AG10803 (cell line): Measurements from ENCODE around the gene FPGS.
"Not testable (repeated sequence)": the region's sequence is repeated elsewhere in the genome, so short reads cannot be mapped to it uniquely, and the experiment has no call there.

Source experiments
- DNase-seq: peaks from one replicate; pipeline ENCODE4 v3.0.0; 2010; ENCODE audit warnings: low read depth
- H3K4me3 ChIP-seq: 2 replicates; pipeline ENCODE4 v1.5.1; 2011; ENCODE audit warnings: mild to moderate bottlenecking, low read length, control low read depth
- TF ChIP-seq, protein P1 (sequence below): conservative IDR thresholded peaks from 2 replicates; pipeline ENCODE4 v1.5.1; 2011; ENCODE audit warnings: mild to moderate bottlenecking, low read length, control low read depth, inconsistent platforms

FPGS gene

DNA sequence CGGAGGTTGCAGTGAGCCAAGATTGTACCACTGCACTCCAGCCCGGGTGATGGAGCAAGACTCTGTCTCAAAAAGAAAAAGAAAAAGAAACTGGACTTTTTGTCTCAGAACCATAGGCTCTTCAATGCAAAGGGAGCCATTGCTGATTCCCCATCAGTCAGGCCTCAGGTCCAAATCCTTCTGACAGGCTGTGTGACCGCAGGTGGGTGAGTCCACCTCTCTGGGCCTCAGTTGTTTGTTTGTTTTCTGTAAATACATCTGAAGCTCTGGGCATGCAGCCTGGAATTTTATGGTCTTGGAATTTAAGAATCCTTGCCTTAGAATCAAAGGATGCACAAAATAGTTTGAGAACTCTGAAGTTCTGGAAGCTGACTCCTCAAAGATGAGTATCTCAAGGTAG, 46.4 kb upstream of the FPGS start:
- TF ChIP-seq, protein P1, sequence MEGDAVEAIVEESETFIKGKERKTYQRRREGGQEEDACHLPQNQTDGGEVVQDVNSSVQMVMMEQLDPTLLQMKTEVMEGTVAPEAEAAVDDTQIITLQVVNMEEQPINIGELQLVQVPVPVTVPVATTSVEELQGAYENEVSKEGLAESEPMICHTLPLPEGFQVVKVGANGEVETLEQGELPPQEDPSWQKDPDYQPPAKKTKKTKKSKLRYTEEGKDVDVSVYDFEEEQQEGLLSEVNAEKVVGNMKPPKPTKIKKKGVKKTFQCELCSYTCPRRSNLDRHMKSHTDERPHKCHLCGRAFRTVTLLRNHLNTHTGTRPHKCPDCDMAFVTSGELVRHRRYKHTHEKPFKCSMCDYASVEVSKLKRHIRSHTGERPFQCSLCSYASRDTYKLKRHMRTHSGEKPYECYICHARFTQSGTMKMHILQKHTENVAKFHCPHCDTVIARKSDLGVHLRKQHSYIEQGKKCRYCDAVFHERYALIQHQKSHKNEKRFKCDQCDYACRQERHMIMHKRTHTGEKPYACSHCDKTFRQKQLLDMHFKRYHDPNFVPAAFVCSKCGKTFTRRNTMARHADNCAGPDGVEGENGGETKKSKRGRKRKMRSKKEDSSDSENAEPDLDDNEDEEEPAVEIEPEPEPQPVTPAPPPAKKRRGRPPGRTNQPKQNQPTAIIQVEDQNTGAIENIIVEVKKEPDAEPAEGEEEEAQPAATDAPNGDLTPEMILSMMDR = no peak
- H3K4me3 ChIP-seq = no peak overlapping the region
- DNase-seq = no peak

DNA sequence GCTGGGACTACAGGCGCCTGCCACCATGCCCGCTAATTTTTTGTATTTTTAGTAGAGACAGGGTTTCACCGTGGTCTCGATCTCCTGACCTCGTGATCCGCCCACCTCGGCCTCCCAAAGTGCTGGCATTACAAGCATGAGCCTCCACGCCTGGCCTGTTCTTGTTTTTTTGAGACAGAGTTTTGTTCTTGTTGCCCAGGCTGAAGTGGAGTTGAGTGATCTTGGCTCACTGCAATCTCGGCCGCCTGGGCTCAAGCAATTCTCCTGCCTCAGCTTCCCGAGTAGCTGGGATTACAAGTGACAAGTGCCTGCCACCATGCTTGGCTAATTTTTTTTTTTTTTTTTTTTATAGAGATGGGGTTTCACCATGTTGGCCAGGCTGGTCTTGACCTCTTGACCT, 45.9 kb upstream of the FPGS start:
- not testable (repeated sequence) for H3K4me3 ChIP-seq, DNase-seq

DNA sequence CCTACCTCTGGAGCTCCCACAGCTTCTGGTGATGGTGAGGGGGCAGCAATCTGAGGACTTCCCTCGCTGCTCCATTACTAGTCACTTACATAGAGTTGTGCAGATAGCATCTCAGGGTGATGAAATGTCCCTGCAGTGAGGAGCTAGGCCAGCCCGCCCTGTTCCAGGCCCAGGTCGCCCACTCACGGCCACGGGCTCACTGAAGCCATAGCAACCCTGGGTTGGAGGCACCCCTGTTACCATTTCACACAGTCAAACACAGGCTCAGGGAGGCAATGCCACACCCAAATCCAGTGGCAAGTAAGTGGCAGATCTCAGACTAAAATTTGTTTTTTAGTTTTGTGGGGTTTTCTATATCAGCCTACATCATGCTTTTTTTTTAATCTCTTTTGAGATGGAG, 43.8 kb upstream of the FPGS start:
- H3K4me3 ChIP-seq = no peak overlapping the region
- TF ChIP-seq, protein P1 = no peak
- no peak for DNase-seq

DNA sequence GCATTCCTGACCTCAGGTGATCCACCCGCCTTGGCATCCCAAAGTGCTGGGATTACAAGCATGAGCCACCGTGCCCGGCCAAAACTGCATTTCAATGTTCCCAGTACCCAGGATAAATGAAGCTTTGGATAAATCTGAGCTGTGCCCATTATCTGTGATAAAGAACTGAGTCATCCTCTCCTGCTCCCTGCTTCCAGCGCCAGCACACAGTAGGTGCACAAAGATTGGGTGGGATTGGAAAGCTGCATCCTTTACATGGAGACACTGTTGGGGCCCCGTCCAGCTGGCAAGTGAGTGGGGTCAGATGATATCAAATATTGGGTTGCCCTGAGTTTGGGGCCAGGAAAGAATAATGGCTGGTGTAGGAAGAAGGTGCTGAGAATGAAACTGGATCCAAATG, 41.6 kb upstream of the FPGS start:
- DNase-seq = no peak
- TF ChIP-seq, protein P1 = no peak
- no peak overlapping the region for H3K4me3 ChIP-seq

DNA sequence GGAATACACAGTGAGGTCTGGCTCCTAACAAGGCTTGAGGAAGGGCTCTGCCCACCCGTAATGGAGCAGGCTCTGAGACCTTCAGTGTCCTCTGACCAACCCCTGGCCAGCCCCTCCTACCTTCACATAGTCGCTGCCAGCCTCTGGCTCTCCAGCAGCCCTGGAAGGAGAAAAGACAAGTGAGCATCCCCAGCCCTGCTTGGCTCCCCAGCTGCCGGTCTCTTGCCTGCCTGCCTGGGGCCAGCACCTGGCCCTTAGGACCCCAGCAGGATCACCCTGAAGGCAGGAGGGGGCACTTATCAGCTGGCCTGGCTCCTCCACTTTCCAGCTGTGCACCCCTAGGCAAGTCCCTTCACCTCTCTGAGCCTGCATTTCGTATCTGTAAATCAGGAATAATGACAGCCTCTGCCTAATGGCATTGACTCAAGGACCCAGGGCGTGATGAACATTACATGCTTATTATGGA, 41.2 kb upstream of the FPGS start:
- TF ChIP-seq, protein P1 = no peak
- no peak overlapping the region for H3K4me3 ChIP-seq
- no peak for DNase-seq

DNA sequence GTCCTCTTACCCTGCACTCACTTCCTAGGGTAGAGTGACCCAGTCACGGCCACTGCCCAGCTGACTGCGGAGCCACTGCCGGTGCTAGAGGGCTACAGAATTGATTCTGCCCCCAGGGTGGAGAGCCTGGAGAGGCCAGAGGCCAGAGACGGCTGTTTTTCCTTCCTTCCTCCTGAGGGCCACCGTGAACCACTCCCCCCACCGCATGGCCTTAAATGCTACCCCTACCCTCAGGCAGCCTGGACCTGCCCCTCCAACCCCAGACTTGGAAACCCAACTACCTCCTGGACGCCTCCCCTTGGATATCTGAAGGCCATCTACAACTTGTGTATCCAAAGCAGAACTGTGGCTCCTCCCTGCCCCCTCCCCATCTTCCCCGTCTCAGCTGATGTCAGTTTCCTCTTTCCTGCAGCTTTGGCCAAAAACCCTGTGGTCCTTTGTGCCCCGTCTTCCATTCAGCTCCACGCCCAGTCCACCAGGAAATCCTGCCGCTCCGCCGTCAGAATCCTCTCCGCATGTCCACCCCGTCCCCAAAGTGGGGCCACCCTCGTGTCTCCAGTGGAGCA, 40.5 kb upstream of the FPGS start:
- DNase-seq = no peak
- no peak overlapping the region for H3K4me3 ChIP-seq
- TF ChIP-seq, protein P1 = no peak

DNA sequence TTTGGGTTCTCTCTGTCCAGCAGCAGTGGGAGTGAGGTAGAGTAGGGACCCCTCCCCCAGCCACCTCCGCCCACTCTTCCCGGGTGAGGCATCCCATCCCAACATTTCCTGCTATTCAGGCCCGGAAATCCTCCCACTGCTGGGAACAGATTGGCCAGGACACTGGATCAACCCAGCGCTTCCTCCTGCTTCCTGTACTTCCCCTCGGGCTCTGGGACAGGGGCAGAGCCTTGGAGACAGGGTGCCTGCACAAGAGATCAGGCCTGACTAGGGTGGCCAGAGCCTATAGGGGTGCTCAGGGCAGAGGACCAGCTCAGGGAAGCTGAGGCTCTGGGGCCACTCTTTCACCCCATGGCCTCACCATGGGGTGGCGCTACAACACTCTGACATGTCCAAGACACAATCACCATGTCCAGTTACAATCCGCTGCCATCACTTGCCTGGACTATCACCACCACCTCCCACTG, 38.7 kb upstream of the FPGS start:
- TF ChIP-seq, protein P1 = peak; percentile 15; the same call in 1 of the 2 replicates
- DNase-seq = no peak
- H3K4me3 ChIP-seq = no peak overlapping the region

DNA sequence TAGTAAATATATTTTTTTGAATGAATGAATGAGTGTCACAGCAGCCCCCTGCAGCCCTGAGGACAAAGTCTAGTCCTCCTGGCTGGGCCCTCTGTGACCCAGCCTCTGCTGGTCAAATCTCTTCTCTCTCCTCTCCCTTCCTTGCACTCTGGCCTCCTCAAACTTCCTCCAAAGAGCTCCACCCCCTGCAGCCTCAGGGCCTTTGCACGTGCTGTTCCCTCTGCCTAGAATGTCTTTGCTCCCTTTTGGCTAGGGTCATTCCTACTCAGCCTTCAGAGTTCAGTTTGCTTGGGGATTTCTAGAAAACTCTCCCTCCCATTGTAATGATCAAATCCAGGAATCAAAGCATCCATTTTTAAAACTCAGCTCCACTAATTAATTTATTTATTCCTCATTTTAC, 37.3 kb upstream of the FPGS start:
- no peak for DNase-seq
- H3K4me3 ChIP-seq = no peak overlapping the region
- TF ChIP-seq, protein P1 = no peak
